ENCODE results near the gene PTPN14. TPM values are rescaled to one million over a fixed set of nuclear protein-coding genes. Genes with fewer than 3 reads are reported as not detected.

The PTPN14 gene
- polyA plus RNA-seq, 12 donors, result 16.3 to 73.5 (median 19.3) TPM

DNA sequence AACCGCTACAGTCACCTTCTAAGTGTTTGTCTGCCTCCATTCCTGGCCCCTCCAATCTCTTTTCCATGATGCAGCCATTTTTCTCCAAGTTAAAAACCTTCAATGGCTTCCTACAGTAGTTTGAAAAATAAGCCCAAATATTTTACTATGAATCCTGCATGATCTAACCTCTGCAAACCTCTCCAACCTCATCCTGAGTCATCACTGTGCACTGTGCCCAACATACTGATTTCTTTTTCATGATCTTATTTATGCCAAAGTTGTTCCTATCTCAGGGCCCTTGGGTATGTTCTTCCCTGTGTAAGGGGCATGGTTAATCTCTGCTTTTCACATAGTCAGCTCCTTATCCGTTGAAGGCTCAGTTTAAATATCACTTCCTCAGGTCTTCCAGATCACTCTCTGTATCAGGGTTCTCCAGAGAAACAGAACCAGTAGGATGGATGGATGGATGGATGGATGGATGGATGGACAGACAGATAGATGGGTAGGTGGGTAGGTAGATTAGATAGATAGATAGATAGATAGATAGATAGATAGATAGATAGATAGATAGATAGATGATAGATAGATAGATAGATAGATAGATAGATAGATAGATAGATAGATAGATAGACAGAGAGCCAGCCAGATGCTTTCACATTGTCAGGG, 18.1 kb upstream of the PTPN14 start:
- DNase-seq, result no peak

DNA sequence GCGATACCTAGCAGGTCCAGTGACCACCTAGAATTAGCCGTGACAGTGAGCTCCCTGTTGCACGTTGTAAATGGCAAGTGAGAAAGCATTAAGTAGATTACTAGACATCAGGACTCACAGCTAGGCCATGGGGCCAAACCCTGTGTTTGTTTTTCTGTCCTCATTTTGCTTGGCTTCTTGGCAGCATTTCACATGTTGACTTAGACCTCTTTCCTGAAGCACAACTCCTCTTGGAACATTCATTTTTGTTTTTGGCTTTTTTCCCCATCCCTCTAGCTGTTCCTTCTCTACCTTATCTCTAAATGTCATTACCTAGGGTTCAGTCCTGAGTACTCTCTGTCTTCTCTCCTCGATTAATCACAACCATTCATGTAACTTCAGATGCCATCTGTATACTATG, 16.9 kb upstream of the PTPN14 start:
- no peak for DNase-seq

DNA sequence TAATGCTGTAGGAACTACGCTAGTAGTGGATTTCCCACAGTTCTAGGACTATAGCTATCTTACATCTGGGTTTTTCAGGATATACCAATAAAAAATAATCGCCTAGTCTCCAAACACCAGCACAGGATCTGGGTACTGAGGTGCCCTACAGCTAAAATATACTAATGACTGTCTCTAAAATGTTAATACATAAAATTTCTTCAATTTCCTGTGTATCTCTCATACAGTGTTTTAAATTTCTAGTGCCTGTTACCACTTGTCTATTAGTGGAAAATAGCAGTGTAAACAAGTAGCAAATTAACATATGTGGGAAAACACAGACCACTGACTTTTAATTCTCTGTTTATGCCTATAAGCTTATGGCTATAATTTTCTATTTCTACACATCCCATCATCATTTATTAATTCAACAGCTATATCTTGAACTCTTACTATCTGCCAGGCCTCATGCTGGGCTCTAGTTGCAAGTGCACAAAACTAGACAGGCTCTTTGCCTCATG, 16.1 kb upstream of the PTPN14 start:
- DNase-seq, result no peak

DNA sequence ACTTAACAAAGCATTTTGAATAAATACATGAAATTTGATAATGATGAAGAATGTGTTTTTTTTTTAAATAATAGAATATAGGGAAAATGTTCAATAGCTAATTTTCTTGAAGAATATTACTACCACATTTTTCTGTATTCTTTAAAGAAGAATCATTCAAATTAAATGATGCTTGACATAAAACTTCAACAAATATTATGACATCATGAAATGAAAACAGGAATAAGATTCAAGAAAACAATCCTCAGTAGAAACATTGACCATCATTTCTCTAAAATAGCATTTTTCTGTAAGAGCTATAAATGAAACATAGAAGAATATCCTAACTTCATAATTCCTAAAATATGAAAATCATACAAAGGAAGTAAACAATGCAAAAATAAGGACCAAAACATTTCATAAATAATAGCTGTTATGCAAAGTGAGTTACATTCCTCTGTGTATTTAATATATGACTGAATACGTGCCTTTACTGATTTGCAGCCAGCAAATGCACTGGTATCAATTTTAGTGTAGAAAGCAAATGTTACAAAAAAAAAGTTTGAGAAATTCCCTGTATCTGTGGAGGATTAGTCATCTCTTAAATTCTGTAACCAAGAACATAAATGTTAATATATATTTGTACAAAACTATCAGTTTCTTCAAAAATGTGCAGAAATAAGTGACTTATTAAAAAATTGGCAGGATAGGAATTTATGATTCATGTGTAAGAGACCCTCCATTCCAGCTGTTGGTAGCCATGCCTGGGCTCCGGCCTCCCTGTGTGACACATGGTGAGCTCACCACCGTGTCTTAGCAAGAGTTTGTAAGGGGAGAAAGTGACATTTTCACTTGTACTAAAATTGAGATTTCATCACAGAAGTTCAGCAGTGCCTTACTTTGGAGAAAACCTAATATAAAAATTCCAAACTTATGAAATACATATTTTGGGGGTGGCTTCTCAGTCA, 15.0 kb upstream of the PTPN14 start:
- DNase-seq, result no peak

DNA sequence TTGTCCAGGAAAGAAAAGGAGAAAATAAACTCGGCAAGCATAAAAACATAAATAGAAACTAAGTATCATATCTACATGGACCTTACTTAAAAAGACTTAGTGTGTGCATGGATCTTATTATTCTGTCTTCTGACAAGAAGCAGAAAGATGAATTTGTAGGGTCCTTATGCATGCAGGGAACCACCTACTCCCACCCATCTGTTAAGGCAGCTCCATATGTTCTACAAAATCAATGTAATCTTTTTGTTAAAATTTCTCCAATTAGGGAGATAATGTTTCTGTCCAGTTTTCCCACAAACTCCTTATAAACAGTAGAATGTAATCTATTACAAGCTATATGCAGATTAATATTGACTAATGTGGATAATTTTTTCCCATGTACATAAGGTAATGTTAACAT, 13.9 kb upstream of the PTPN14 start:
- no peak for DNase-seq

DNA sequence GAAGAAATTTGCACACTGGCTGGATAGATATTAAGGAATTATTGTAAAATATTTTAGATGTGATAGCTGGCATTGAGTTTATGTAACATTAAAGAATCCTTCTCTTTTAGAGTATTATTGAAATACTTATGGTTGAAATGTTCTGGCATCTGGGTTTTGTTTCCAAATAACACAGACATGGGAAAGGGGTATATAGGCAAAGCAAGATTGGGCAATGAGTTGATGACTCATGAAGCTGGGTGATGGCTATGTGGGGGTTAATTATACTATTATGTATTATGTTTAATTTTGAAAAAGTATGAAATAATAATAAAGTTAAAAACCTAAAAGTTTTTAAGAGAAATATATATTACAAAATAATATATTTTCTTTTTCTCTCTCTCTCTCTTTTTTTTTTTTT, 12.5 kb upstream of the PTPN14 start:
- no peak for DNase-seq

DNA sequence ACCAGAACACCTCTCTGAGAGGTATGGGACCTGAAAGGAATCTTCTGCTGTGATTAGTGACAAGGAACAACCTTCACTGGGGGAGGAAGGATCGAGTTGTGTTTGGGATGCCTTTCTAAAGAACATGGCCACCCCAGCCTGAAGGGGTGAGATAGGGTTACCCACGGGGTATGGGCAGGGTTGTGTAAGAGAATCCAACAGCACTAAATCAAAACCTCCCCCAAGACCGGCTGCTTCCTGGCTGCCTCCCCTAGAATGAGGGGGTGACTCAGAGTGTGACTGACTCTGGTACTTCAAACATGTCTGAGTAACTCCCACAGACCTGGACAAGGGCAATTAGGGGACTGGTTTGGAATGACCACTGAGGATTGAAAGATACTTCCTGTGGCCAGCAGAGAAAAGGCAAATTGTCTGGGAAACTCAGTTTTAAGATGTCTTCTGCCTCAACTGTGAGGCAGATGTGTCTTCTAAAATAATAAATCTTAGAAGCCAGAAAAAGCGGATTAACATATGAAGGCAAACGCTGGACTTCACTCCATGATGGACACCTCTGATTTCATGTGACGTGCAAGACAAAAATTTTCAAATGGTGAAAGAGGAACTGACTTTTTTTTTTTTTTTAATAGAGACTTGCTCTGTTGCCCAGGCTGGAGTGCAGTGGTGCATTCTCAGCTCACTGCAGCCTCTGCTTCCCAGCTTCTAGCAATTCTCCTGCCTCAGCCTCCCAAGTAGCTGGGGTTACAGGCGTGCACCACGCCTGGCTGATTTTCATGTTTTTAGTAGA, 6.7 kb upstream of the PTPN14 start:
- no peak for DNase-seq

DNA sequence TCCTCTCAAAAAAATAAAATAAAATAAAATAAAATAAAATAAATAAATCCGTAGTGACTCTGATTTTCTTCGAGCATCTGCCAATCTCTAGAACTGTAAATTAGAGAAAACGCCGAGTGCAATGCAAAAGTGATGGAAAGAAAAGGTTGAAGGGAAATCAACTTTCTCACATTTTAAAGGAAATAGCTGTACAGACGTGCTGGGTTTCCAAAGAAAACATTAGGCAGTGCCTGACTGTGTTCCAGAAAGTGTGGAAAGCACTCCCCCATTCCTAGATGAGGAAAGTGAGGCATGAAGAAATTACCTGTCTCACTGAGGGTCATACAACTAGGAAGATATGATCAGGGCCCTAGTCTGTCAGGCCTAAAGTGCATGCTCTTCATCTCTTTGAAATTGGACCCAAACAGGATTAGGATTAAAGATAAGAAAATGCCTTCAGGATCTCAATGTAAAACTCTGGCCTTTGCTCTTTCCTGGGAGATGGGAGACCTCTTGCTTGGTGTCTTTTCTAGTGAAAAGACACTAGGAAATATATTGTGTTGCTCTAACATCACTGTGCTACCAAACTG, 1.8 kb upstream of the PTPN14 start:
- no peak for DNase-seq

DNA sequence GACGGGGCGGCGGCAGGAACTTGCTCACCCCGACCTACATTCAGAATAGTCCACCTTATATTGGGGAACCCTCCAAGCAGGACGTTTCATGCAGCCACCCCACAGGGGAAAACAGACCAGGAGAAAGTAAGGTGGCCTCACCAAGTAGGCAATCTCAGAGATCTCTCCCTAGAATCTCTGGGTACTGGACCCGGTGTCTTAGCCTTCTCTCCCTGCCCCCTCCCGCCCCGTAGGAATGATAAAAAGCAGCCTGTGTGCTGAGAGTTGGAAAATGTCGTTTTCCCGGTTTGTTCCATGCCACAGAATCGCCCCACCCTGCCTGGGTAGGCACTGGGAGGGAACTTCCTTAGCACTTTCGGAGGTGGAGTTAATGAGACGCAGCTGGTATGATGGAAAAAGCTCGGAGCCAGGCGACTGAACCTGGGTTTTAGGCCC, 789 bp upstream of the PTPN14 start:
- DNase-seq, result peak; percentile 69

DNA sequence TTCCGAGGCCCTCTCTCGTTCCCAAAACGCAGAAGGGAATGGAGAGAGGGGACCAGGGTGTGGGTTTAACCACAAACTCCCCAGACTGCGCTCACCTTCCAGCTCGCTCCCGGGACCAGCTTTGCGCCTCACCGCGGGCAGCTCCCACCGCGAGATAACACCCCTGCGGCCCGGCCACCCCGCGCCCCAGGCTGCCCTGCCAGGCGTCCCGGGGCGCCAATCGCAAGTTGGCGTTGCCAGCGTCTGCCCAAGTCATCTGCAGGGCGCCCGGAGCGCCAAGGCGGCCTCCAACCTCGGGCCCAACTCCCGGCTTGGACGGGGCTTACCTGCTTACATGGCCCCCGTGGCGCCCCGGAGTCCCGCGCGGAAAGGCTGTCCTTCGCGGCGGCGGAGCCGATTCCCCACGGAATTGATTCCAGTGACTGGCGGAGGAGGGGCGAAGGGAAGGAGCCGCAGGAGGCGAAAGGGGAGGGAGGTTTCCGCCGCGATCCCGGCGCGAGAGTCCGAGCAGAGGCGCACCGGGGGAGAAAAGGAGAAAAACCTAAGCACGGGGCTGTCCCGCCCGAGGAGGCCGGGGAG, 456 bp downstream of the PTPN14 start:
- DNase-seq, result no peak

DNA sequence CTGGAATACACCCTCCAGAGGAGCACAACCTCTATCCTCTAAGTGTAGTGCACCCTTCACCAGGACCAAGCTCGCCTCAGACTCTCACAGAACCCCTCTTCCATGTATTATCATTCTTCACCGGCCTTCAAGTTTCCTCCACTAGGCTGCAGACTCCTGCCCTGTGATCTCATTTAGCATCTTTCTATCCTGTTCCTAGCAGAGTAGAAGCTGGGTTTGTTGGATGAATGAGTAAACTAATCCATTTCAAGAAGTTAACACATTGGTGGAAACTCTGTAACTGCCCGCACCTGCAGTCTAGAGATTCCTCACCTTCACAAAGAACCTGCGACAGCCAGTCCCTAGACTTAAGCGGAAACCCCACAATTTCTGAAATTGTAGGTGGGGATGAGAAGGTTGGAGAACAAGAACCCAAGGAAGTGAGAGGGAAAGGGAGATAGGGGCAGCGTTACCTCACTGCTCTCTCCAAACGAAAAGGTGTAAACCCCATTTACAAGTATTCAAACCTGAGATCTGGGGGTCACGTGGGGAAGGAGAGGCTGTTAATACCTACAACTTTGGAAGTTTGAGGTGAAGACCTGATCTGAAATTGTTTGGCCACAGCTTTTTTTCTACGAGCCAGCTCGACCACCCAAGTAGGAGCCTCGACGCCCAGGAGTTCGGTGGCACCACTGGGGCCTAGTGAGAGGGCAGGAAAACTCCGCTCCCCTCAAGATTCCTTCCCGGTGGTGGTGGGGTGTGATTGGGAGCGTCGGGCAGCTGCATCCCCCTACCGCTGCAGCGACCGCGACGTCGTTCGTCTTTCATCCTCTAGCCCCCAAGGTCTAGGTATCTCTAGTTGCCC, 1.2 kb downstream of the PTPN14 start:
- peak; percentile 41 for DNase-seq

DNA sequence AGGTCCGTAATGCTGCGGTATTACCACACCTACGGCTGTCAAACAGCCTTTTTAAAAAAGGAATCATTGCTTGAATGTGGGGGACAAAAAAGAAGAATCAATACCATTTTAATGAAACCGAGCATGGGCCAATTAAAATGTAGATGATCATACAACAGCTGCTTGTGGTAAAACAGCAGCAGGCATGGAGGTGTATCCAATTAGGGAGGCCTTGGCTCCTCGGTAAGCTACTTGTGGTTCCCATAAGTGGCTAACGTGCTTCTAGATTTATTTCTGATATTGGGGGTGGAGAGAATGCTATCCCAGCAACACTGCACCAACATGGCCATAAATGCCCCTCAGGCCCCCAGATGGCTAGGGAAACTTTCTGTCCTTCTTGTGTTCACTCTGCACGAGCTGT, 1.8 kb downstream of the PTPN14 start:
- no peak for DNase-seq

DNA sequence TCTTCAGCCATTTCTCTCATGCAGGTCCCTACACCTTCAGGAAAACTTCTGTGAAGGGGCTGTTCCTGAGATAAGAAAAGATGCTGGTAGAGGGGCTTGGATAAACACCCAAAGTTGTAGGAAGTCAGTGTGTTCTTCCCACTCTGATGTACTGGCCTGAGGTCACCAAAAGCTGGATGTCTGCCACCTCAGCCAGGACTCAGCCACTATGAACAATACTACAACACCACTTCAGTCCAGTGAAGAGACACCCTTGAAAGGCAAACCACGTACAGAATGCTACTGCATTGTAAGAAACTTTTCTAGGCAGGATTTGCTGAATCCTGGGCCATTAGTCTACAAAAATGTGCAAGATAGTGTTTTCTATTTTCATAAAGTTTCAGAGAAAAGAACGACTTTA, 2.4 kb downstream of the PTPN14 start:
- no peak for DNase-seq

DNA sequence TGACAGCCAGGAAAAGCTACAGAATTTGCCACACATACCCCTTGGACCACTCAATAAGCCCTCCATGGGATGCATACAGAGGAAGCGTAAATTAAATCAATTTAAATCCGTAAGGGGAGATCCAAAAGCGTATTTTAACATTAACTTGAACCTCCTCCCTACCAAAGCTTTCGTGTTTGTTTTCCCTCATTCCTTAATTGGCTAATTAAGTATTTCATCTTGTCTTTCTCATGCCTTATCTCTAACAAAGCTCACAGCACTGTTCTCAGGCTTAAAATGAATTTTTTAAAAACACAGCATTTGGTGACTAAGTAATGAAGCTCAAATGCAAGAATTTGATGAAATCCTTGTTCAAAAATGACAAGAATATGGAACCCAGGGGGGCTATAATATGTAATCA, 3.1 kb downstream of the PTPN14 start:
- DNase-seq, result no peak

DNA sequence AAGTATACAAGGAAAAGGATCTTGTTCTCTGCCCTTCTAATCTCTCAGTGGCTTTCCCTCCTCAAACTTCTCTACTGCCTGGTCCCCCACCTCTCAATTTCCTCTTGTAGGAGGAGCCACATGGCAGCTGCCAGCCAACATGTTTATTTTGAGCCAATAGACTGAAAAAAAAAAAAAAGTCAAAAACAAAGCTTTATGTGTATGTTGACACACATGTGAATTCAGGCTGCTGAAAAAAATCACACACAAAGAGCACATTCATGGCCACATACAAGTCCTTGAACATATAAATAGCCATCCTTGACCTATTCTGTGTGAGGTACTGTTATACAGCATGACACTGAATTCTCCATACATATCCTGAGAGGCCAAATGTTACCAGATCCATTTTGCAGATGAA, 3.7 kb downstream of the PTPN14 start:
- no peak for DNase-seq

DNA sequence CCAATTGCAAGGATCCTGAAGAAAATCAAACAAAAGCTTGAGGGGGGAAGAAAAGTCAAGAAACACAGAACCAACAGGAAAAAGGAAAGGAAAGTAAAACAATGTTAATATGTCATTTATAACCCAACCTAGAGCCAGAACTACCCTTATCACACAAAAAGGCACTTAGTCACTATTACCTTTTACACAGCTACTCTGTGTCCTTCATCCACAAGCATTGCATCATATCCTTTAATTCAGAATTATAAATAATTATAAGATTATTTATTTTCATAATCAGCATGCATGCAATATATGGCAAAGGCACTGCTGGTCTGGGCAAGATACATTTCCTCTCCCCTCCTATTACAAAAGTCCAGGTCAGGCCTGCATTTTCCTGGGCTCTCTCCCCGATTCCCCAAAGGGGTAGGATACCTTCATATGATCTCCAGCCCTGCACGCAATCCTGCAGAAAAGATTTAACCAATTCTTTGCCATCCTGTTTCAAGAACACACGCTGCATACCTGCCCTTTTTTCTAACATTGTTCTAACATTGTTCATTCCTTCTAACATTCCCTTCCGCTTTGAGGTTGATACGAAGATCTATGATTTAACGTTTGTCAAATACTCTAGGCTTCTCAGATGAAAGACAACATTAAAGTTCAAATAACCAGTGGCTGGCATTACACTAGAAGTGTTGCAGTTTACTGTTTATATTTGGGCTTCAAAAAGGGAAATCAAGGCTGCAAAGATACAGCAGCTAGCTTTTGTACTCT, 4.3 kb downstream of the PTPN14 start:
- DNase-seq, result no peak

DNA sequence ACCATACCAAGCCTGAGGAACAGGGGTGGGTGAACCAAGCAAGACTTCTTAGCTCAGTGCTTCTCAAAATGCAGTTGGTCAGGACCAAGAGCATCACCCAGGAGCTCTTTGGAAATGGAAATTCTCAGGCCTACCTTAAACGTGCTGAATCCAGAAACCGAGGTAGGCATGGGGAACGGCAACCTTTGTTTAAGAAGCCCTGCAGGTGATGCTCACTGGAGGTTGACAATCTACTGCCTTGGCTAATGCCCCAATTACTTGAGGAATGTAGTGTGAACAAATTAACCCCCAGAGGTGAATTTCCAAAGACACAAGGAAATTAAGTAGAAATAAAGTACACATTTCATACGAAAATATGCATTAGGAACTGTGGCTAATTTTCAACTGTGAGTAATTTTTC, 5.3 kb downstream of the PTPN14 start:
- no peak for DNase-seq

DNA sequence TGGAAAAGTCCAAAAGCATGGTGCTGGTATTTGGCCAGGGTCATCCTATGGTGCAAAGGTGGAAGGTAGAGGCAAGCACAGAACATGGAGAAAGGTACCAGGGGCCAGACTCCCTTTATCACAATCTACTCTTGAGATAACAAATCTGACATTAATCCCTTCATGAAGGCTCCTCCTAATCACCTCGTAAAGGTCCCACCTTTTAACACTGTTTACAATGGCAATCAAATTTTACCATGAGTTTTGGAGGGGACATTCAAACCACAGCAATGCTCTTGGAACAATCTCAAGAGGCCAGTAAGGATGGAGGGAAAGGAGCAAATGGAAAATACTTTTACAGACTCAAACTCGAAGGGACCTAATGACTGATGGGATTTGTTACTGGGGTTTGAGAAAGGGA, 6.1 kb downstream of the PTPN14 start:
- DNase-seq, result no peak

DNA sequence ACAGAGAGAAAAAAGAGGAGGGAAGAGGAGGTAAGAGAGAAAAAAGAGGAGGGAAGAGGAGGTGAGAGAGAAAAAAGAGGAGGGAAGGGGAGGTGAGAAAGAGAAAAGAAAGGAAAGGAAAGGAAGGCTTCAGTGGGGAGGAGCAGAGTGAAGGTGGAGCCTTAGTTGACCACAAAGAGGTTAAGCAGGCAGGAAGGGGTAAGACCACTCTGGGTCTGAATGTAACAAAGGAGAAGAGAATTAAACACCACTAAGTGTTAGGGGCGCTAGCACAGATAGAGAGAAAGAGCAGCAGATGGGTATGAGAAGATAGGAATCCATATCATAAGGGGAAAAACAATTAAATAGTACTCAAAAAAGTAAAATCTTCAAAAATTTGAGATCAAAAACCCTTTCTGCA, 6.6 kb downstream of the PTPN14 start:
- no peak for DNase-seq

Measured in muscle of arm (tissue), 12 donors.